T-helper 2 cell treated with Interferon-gamma antibody and Interleukin-4, amounts not matched to agents 100 ng/mL and 5 ng/mL, for 36 hours (primary cell): Measurements from ENCODE around the gene GJB4. TPM values are rescaled to one million over a fixed set of nuclear protein-coding genes. Genes with fewer than 3 reads are reported as not detected.
"Not testable (repeated sequence)": the region's sequence is repeated elsewhere in the genome, so short reads cannot be mapped to it uniquely, and the experiment has no call there.

ENCODE experiments used
- intact Hi-C: fragments of 100-400 bp; cut with micrococcal nuclease; formaldehyde crosslinking; loops from one replicate; pipeline ENCODE4 v1.15.1; 2023
- total RNA-seq: library from RNA; stranded (reverse); gene quantifications from 2 replicates; pipeline ENCODE4 v1.2.3, GENCODE V29; 2022

GJB4 gene
- total RNA-seq, 1 donor from 2014 or later = not detected

DNA sequence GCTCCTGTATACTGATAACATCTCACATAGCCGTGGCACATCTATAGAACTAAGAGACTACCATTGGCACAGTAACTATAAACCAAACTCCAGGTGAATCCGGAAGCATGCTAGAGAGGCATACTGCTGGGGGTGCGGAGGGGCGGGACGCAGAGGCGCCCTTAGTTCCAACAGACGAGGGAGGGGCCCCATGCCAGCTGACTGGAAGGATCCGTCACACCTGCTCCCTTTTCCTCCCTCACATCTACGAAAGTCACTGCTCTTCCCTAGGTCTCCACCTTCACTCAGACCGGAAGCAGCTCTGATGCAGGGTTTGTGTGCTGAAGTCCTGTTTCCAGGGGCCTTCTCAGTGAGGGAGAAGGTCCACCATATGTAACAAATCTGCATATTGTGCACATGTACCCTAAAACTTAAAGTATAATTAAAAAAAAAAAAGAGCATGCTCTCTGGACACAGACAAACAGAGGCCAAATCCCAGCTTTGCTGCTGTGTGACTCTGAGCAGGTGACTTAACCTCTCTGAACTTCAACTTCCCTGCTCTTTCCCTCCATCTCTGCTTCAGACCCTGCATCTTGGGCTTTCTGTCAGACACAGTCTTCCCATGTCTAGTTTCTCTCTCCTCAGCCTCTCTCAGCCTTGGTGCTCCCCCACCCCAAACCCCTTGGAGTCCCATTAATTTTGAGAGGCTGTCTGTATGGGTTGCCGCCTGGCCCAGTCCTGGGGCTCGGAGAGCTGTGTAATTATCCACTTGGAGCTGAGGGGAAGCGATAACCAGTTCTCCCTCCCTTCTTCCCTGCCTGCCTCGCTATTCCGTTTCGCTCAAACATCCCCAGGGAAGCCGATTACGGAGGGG lies 12.5 kb upstream of the GJB4 start:
- intact Hi-C loops = no loop called here

DNA sequence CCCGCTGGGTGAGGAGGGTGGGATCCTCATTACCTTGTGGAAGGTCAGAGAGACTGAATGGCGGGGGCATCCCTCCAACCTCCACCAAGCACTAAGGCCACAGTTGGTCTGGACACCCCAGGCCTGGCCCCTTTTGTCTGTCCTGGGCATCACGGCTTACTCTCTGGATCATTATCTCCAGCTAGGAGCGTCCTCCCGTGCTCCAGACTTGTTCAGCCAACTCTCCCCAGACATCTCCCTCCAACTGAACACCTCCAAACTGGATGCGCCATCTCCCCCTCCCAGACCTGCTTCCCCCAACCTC lies 11.9 kb upstream of the GJB4 start:
- intact Hi-C loops = no loop called here

DNA sequence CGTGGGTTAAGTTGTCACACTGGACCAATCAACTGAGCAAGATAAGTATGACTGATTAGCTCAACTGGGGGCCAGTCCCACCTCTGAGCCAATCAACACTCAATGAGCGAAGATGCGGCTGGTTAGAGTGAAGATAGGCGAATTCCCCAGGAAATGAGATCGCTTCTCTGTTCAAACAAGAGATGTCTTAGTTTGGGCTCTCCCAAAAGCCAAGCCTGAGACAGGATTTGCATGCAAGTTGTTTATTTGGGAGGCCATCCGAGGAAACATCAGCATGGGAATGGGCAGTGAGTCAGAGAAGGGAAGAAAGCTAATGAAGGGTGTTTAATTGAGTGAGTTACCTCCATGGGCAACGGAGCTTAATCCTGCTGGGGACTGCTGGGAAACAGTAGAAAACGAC lies 9.5 kb upstream of the GJB4 start:
- intact Hi-C loops = no loop called here

DNA sequence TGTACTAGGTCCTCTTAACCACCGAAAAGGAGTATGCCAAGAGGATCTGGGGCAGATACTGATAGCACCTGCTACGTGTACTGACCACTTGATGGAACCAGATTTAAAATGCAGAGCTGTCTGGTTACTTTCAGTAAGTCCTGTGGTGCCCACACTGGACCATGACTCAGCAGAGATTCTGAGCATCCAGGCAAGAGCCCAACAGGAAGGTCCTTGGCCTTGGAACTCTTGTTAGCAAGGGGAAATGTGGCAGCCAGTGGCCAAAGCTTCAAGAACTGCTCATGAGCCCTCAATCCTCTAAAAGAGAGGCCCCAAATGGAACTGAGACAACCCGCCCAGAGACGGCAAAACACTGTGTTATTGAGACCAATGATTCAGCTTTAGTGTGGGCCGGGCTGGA lies 8.9 kb upstream of the GJB4 start:
- intact Hi-C loops = no loop called here

DNA sequence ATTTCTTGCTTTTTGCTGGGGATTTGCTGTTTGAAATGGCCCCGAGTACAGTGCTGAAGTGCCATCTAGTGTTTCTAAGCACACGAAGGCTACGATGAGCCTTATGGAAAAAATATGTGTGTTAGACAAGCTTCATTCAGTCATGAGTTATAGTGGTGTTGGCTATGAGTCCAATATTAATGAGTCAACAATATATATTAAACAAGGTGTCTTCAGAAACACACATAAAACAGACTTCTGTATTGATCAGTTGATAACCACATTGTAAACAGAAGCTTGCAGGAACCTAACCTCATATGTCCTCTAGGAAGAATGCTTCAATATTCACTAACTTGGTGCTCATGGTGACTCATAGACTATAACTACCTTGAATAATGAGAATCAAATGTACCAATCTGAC lies 6.4 kb upstream of the GJB4 start:
- intact Hi-C loops = no loop called here

DNA sequence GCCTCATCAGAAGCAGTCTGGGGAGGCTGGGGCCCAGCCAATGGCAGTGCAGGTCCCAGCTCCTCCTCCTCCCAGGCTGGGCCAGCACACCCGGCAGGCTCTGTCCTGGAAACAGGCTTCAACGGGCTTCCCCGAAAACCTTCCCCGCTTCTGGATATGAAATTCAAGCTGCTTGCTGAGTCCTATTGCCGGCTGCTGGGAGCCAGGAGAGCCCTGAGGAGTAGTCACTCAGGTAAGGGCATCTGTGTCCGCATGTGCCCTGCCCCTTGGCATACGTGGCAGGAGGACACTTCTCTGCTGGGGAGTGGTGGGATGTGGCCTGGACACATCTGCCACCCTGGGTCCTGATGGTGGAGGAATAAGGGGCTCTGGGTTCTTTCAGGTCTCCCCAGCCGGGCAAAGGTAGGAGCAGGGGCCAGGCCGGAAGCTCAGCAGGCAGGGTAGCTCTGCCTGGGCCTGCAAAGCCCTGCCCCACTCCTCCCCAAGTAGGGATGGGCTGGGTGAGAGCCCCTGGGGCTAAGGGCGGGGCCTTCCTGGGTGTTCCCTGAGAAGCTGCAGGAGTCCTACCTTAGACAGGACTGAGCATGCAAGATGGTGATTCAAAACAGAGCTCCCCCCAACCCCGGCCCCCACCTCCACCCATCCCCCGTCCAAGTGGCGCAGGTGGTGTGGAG lies 4.4 kb upstream of the GJB4 start, which contains the start of gene GJB5:
TSS of gene GJB5 (plus strand) at position 84 of the 674 bp plus-strand sequence. CDS start 2,284 bp downstream, outside the sequence.
- intact Hi-C loops = no loop called here

- intact Hi-C loops = no loop called here
These were observed 3.6 kb upstream of the GJB4 start for GRCh38 chr1:34755961-34756360.

GRCh38 chr1:34757386-34757785 lies 2.2 kb upstream of the GJB4 start:
- intact Hi-C loops = no loop called here

DNA sequence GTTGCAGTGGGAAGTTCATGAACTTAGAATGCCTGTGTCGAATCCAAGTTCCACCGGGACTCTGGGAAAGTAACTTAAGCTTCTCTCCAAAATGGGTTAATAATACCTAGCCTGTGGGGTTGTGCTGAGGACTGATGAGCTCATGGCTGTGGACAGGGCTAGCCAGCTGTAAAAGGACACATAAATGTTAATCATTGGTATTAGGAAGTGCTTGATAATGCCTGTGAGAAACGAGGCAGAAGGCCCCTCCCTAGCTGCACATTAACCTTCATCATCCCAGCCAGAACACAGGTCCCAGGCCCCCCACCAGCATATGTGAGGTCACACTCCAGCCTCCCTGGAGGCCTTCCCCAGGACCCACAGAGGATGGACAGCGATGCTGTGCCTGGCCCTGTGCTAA lies 789 bp upstream of the GJB4 start:
- intact Hi-C loops = no loop called here

DNA sequence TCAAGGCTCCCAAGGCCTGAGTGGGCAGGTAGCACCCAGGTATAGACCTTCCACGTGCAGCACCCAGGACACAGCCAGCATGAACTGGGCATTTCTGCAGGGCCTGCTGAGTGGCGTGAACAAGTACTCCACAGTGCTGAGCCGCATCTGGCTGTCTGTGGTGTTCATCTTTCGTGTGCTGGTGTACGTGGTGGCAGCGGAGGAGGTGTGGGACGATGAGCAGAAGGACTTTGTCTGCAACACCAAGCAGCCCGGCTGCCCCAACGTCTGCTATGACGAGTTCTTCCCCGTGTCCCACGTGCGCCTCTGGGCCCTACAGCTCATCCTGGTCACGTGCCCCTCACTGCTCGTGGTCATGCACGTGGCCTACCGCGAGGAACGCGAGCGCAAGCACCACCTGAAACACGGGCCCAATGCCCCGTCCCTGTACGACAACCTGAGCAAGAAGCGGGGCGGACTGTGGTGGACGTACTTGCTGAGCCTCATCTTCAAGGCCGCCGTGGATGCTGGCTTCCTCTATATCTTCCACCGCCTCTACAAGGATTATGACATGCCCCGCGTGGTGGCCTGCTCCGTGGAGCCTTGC lies 1.7 kb downstream of the GJB4 start:
- intact Hi-C loops = no loop called here

- intact Hi-C loops = no loop called here
These were observed 2.3 kb downstream of the GJB4 start for GRCh38 chr1:34761776-34762307.

DNA sequence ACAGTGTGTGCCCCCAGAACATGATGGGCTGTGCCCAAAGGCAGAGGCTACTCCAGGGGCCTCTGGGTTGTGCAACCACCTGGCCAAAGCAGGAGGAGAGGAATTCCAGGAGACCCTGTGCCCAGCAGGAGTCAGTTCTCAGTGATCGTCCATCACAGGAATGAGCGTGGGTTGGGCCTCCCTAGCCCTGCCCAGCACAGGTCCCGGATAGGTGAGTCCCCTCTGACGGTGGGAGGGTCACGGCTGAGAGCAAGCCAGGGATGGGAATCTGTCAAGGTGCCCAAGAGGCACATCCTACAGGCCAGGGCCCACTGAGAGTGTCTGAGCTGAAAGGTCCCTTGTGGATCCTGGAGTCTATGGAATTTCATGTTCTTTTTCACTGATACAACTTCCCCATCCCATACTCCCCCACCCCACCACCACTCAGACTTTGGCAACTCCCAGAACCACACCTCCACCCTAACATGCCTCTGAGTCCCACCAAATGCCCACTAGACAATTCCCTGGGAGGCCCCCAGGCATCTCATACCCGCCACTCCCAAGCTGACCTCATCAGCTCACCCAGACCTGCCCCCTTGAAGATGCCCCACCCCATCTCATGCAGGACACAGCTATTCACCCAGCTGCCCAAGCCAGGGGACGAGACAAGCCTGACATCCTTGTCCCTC lies 3.1 kb downstream of the GJB4 start:
- intact Hi-C loops = no loop called here

DNA sequence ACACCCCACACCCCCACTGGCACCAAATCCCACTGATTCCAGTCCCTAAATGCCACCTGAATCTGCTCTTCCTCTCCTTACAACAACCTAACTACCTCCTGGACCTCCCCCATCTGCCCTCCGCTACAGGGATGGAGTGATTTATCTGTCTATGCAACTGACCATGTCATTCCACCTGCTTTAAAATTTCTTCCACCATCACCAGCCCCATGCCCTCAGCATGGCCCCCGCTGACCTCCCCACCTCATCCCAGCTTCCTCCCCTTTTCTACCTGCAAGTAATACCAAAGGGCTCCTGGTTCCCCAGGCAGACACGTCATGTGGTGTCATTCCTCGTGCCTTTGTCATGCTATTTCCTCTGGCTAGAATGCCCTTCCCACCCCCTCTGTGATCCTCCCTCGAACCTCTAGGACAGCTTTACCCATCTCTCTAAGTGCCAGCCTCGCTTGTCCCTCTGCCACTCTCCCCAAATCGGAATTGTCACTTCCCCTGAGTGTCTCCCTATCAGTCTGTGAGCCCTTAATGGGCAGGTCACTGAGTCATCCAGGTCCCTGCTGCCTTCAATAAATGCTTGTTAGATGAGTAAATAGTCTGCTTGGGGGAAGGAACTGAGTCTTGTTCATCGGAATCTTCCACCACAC lies 3.7 kb downstream of the GJB4 start:
- intact Hi-C loops = no loop called here

GRCh38 chr1:34768856-34769255 lies 9.3 kb downstream of the GJB4 start:
- intact Hi-C loops = no loop called here

DNA sequence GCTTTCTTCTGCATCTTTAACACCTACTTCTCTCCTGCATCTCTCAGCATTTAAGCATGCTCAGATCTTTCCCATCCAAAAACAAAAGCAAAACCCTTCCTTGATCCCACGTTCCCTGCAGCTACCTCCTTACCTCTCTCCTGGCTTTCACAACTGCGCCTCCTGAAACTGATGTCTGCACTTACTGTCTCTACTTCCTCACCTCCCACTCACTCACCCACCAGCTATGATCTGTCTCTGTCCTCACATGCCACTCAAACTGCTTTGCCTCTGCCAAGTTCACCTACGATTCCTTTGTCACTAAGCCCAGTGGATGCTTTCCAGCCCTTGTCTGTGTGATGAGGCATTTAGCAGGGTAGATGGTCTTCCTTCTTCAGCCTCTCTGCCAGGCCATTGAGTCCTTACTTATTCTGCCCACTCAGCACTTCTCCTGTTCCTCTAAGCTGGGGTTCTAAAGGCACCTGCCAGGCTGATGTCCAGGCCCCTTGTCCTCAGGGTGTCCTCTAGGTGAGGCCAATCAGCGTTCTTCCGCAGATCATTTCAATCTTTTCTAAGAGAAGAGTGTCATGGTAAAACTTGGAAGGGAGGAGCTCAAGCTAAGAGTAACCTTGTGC lies 11.5 kb downstream of the GJB4 start:
- intact Hi-C loops = no loop called here

DNA sequence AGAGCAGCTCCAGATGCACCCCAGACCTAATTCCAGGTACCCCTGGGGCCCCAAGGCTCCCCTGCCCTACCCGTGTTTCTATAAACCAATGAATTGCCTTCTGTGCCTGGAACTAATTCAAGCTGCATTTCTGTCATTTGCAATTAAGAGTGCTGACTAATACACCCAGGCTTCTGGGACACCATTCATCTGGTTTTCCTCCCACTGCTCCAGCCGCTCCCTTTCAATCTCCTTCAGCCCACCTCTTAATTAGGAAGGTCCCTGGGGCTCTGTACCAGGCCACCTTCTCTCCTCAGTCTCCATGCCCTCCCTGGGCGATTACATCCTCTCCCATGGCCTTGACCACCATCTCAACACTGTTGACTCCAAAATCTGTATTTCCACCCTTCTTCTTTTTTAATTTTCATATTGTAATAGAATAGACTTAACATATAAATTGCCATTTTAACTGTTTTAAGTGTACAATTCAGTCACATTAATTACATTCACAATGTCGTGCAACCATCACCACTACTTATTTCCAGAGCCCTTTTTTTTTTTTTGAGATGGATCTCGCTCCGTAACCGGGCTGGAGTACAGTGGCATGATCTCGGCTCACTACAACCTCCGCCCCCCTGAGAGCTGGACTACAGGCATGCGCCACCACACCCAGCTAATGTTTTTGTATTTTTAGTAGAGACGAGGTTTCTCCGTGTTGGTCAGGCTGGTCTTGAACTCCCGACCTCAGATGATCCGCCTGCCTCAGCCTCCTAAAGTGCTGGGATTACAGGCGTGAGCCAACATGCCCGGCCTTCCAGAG lies 12.2 kb downstream of the GJB4 start:
- intact Hi-C loops = no loop called here

DNA sequence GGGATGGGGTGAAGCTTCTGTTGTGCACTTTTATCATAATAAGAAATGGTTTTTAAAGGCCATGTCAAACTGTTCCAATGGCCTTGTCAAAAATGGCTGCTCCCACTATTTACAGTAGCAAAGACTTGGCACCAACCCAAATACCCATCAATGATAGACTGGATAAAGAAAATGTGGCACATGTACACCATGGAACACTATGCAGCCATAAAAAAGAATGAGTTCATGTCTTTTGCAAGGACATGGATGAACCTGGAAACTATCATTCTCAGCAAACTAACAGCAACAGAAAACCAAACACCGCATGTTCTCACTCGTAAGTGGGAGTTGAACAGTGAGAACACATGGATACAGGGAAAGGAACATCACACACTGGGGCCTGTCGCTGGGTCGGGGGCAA lies 13.6 kb downstream of the GJB4 start:
- intact Hi-C loops = not testable (repeated sequence)

DNA sequence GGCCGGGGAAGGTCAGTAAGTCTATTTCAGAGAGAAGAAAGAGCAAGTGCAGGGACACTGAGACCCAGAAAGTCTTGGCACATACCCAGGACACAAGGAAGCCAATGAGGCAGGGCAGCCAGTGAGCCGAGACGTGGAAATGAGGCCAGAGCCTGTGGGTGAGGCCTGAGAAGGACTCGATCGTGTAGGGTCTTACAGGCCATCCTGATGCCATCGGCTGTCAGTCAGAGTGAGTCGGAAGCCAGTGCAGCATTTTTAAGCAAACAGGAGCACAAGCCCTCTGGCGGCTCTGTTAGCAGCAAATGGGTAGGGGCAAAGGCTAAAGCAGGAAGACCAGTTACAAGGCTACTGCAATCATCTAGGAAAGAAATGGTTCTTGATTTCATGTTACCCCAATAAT lies 15.4 kb downstream of the GJB4 start:
- intact Hi-C loops = no loop called here

DNA sequence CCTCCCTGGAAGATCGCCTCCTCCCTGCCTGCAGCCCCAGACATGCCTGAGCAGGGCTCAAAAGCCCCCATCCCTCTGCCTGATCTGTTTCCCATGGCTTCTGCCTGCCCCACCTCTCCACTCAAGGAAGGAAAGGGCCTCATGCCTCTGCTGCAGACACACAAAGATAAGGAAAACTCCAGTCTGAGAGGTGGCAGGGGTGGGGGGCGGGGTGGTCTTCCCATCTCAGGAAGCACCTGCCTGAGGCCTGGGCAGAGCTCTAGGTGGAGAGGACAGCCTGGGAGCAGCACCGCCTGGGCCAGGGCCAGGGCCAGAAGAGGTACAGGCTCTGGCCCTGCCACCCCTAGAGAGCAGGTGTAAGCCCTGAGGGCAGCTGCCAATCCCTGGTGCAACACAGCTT lies 17.4 kb downstream of the GJB4 start:
- intact Hi-C loops = no loop called here
